NT2/D1 (cell line): ENCODE results near the gene TBX5.

Source experiments
- YY1 ChIP-seq: IDR thresholded peaks from 2 replicates; pipeline ENCODE4 v1.6.1; 2011; ENCODE audit not compliant: insufficient read length, insufficient read depth
- ZNF274 ChIP-seq: IDR thresholded peaks from 2 replicates; pipeline ENCODE4 v1.6.1; 2011; ENCODE audit warnings: mild to moderate bottlenecking, low read depth, low read length

GRCh38 chr12:114416028-114416427 is 10.1 kb upstream of the TBX5 start:
- TF ChIP-seq YY1, result no peak
- TF ChIP-seq ZNF274, result no peak
